Endothelial cell of coronary artery (primary cell): Measurements from ENCODE around the gene GRAMD2B. TPM values are rescaled to one million over a fixed set of nuclear protein-coding genes. Genes with fewer than 3 reads are reported as not detected.

ENCODE experiments used
- total RNA-seq: library from RNA; depleted of rRNA; stranded (reverse); fragments of >200 nt; gene quantifications from 2 replicates; pipeline ENCODE4 v1.2.3, GENCODE V29; 2014

GRAMD2B gene
- 0.45 and 2.4 TPM in 2 replicates for total RNA-seq

GRCh38 chr5:126422994-126423788 is at the start of gene GRAMD2B:
TSS of gene GRAMD2B (plus strand) at chr5:126423409. CDS start at chr5:126423607, 198 bp downstream.

Other genes with a start within 250 kb of the GRAMD2B start
- 35.5 and 39.6 TPM in 2 replicates for gene ALDH7A1, start 171.8 kb downstream of the GRAMD2B start, total RNA-seq
- gene PHAX, start 177.5 kb downstream of the GRAMD2B start, total RNA-seq = 51.5 and 59.3 TPM in 2 replicates